ENCODE measurements around the gene TNFRSF17. TPM values are rescaled to one million over a fixed set of nuclear protein-coding genes. Genes with fewer than 3 reads are reported as not detected.

The TNFRSF17 gene
- total RNA-seq, 1 experiment from 2014 or later = not detected

GRCh38 chr16:12006637-12007036 is 41.6 kb downstream of the TNFRSF17 start:
- H2AFZ ChIP-seq = no peak overlapping the region
- POLR2A ChIA-PET (ENCODE audit: unreplicated experiment) = no interaction called here
- H3F3A ChIP-seq (ENCODE audit: insufficient read depth, low read depth) = no peaks in the 10 kb centered on the region
- no peak for DNase-seq
- no peaks in the 10 kb centered on the region for H3K36me3 ChIP-seq (ENCODE audit: low read depth)
- H3K4me2 ChIP-seq = no peak overlapping the region
- no TSS peak for BruUV-seq (replicated peaks)
- no peak for TF ChIP-seq EZH2 (IDR thresholded peaks at IDR 0.05; ENCODE audit: low read depth)
- TF ChIP-seq, protein P1, sequence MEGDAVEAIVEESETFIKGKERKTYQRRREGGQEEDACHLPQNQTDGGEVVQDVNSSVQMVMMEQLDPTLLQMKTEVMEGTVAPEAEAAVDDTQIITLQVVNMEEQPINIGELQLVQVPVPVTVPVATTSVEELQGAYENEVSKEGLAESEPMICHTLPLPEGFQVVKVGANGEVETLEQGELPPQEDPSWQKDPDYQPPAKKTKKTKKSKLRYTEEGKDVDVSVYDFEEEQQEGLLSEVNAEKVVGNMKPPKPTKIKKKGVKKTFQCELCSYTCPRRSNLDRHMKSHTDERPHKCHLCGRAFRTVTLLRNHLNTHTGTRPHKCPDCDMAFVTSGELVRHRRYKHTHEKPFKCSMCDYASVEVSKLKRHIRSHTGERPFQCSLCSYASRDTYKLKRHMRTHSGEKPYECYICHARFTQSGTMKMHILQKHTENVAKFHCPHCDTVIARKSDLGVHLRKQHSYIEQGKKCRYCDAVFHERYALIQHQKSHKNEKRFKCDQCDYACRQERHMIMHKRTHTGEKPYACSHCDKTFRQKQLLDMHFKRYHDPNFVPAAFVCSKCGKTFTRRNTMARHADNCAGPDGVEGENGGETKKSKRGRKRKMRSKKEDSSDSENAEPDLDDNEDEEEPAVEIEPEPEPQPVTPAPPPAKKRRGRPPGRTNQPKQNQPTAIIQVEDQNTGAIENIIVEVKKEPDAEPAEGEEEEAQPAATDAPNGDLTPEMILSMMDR (conservative IDR thresholded peaks at IDR 0.05) = no peak
- CTCF ChIA-PET = interaction anchor here (0.6 kb wide), 1 partner anchor 12 kb away, joined by 3 read pairs; no protein-coding TSS in a partner anchor
- no peak overlapping the region for H3K27ac ChIP-seq
- H4K20me1 ChIP-seq (ENCODE audit: insufficient read depth) = no peaks in the 10 kb centered on the region
- H3K9me3 ChIP-seq (ENCODE audit: insufficient read depth, low read depth) = no peaks in the 10 kb centered on the region
- intact Hi-C loops (cut with micrococcal nuclease; ENCODE audit: unreplicated experiment) = no loop called here
- no peaks in the 10 kb centered on the region for H3K27me3 ChIP-seq (ENCODE audit: insufficient read depth, low read depth)
- H3K79me2 ChIP-seq (ENCODE audit: low read depth) = no peaks in the 10 kb centered on the region
- H3K9me2 ChIP-seq (ENCODE audit: insufficient read depth) = no peaks in the 10 kb centered on the region
- no peaks in the 10 kb centered on the region for H3K4me1 ChIP-seq (replicated peaks; ENCODE audit: insufficient read depth)
- no peak overlapping the region for H3K4me3 ChIP-seq

- Histone ChIP-seq H2AFZ (no peak overlapping the region), H3K4me2 (no peak overlapping the region), H3K36me3 (ENCODE audit: low read depth) (no peaks in the 10 kb centered on the region), H3K4me1 (replicated peaks; ENCODE audit: insufficient read depth) (no peaks in the 10 kb centered on the region), H3K4me3 (no peak overlapping the region), H3F3A (ENCODE audit: insufficient read depth, low read depth) (no peaks in the 10 kb centered on the region), H3K27me3 (ENCODE audit: insufficient read depth, low read depth) (no peaks in the 10 kb centered on the region), H3K9me3 (ENCODE audit: insufficient read depth, low read depth) (no peaks in the 10 kb centered on the region), H4K20me1 (ENCODE audit: insufficient read depth) (no peaks in the 10 kb centered on the region), H3K9me2 (ENCODE audit: insufficient read depth) (no peaks in the 10 kb centered on the region), H3K27ac (no peak overlapping the region), H3K79me2 (ENCODE audit: low read depth) (no peaks in the 10 kb centered on the region)
- no peak for DNase-seq
- ChIA-PET CTCF (no interaction called here), POLR2A (ENCODE audit: unreplicated experiment) (no interaction called here)
- no TSS peak for BruUV-seq (replicated peaks)
- intact Hi-C loops (cut with micrococcal nuclease; ENCODE audit: unreplicated experiment) = no loop called here
- TF ChIP-seq, protein P1 (conservative IDR thresholded peaks at IDR 0.05) = no peak
- no peak for TF ChIP-seq EZH2 (IDR thresholded peaks at IDR 0.05; ENCODE audit: low read depth)
Observed at GRCh38 chr16:12009462-12009861, 44.5 kb downstream of the TNFRSF17 start.

DNA sequence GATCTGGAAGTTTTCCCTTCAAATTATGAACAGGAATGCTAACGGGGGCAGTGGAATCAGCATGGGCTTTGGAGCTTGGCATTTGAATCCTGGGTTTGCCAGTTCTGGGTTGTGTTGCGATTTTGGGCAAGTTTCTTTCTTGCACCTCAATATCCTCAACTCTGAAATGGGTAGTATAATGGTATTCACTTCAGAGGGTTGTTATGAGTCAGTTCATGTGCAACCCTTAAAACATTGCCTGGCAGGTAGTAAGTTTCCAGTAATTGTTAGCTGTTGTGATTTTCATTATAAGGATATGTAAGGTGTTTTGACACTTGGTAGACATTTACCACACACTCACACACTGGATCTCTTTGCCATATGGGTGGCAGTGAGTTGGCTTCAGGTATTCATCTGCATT is 44.9 kb downstream of the TNFRSF17 start:
- POLR2A ChIA-PET (ENCODE audit: unreplicated experiment) = no interaction called here
- CTCF ChIA-PET = no interaction called here
- no peak overlapping the region for H3K27ac ChIP-seq

More for the DNA sequence above, 44.9 kb downstream of the TNFRSF17 start:
- H4K20me1 ChIP-seq (ENCODE audit: insufficient read depth) = no peaks in the 10 kb centered on the region
- H3K9me3 ChIP-seq (ENCODE audit: insufficient read depth, low read depth) = no peaks in the 10 kb centered on the region
- H3K4me1 ChIP-seq (replicated peaks; ENCODE audit: insufficient read depth) = no peaks in the 10 kb centered on the region
- no peak for TF ChIP-seq EZH2 (IDR thresholded peaks at IDR 0.05; ENCODE audit: low read depth)
- TF ChIP-seq, protein P1 (conservative IDR thresholded peaks at IDR 0.05) = no peak
- no peaks in the 10 kb centered on the region for H3K36me3 ChIP-seq (ENCODE audit: low read depth)
- no peak for DNase-seq
- H3K4me3 ChIP-seq = no peak overlapping the region
- no peak overlapping the region for H3K4me2 ChIP-seq
- H3F3A ChIP-seq (ENCODE audit: insufficient read depth, low read depth) = no peaks in the 10 kb centered on the region
- no peaks in the 10 kb centered on the region for H3K27me3 ChIP-seq (ENCODE audit: insufficient read depth, low read depth)
- no peaks in the 10 kb centered on the region for H3K79me2 ChIP-seq (ENCODE audit: low read depth)
- H2AFZ ChIP-seq = no peak overlapping the region
- no peaks in the 10 kb centered on the region for H3K9me2 ChIP-seq (ENCODE audit: insufficient read depth)
- intact Hi-C loops (cut with micrococcal nuclease; ENCODE audit: unreplicated experiment) = no loop called here
- BruUV-seq (replicated peaks) = no TSS peak
